HG03196 (cell line): Measurements from ENCODE around the gene PPP1R1C.

Source experiments
- ATAC-seq: cut with Tn5 transposase; IDR thresholded peaks from one replicate; pipeline ENCODE4 v1.9.1; 2021; ENCODE audit not compliant: unreplicated experiment

PPP1R1C gene

GRCh38 chr2:182062329-182062972 is 76.8 kb downstream of the PPP1R1C start:
- no peak for ATAC-seq

- no peak for ATAC-seq
These were observed 78.5 kb downstream of the PPP1R1C start for GRCh38 chr2:182064019-182064778.

GRCh38 chr2:182066400-182067087 is 80.9 kb downstream of the PPP1R1C start:
- ATAC-seq, result no peak

GRCh38 chr2:182067393-182067792 is 81.7 kb downstream of the PPP1R1C start:
- ATAC-seq, result no peak

- no peak for ATAC-seq
These were observed 83.2 kb downstream of the PPP1R1C start for GRCh38 chr2:182068811-182069210.

- ATAC-seq, result no peak
These were observed 83.8 kb downstream of the PPP1R1C start for GRCh38 chr2:182069416-182069815.

- ATAC-seq, result no peak
These were observed 84.3 kb downstream of the PPP1R1C start for GRCh38 chr2:182069908-182070307.

- no peak for ATAC-seq
These were observed 85.1 kb downstream of the PPP1R1C start for GRCh38 chr2:182070736-182071135.

GRCh38 chr2:182072861-182073260 is 87.2 kb downstream of the PPP1R1C start:
- no peak for ATAC-seq

- no peak for ATAC-seq
These were observed 88.0 kb downstream of the PPP1R1C start for GRCh38 chr2:182073613-182074012.

- no peak for ATAC-seq
These were observed 91.4 kb downstream of the PPP1R1C start for GRCh38 chr2:182077023-182077422.

- ATAC-seq, result peak; percentile 74
These were observed 91.9 kb downstream of the PPP1R1C start for GRCh38 chr2:182077448-182078142.

- ATAC-seq, result no peak
These were observed 93.4 kb downstream of the PPP1R1C start for GRCh38 chr2:182078988-182079602.

- ATAC-seq, result no peak
These were observed 94.8 kb downstream of the PPP1R1C start for GRCh38 chr2:182080493-182080892.

GRCh38 chr2:182081602-182082260 is 96.1 kb downstream of the PPP1R1C start:
- ATAC-seq, result no peak

- ATAC-seq, result no peak
These were observed 103.1 kb downstream of the PPP1R1C start for GRCh38 chr2:182088681-182089320.

- no peak for ATAC-seq
These were observed 104.8 kb downstream of the PPP1R1C start for GRCh38 chr2:182090486-182090885.

- ATAC-seq, result no peak
These were observed 112.0 kb downstream of the PPP1R1C start for GRCh38 chr2:182097571-182098164.

- no peak for ATAC-seq
These were observed 113.0 kb downstream of the PPP1R1C start for GRCh38 chr2:182098648-182099047.

GRCh38 chr2:182101263-182101662 is 115.6 kb downstream of the PPP1R1C start:
- no peak for ATAC-seq
